C4-2B (cell line): ENCODE measurements around the gene ARHGEF12.

ENCODE experiments used
- CTCF ChIP-seq: fragments of 450-650 bp; conservative IDR thresholded peaks from 2 replicates; pipeline ENCODE4 v1.5.1; 2017; ENCODE audit warnings: mild to moderate bottlenecking
- ZFX ChIP-seq: fragments of 450-650 bp; IDR thresholded peaks from 2 replicates; pipeline ENCODE4 v1.6.1; 2017

GRCh38 chr11:120384476-120384875 lies 48.3 kb downstream of the ARHGEF12 start:
- no peak for TF ChIP-seq CTCF
- TF ChIP-seq ZFX = no peak
